Cortex of kidney (tissue), 1 donor: Measurements from ENCODE around the gene IDH3A.

ENCODE experiments used
- DNase-seq: peaks from one replicate; lab custom pipeline; 2025; lab: John Stamatoyannopoulos, UW

The IDH3A gene

DNA sequence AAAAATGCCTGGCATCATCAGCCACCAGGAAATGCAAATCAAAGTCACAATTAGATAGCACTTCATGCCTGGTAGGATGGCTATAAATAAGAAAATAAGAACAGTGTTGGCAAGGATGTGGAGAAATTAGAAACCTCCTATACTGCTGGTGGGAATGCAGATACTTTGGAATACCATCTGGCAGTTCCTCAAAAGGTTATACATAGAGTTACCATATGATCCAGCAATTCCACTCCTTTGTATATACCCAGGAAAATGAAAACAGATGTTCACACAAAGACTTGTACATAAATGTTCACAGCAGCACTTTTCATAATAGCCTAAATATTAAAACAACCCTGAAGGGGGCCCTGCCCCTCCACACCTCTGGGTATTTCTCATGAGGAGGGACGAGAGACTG, 71.6 kb downstream of the IDH3A start:
- no peak for DNase-seq
